8988T (cell line): ENCODE results near the gene FOXF1.

Source experiments
- DNase-seq: peaks from one replicate; pipeline ENCODE4 v3.0.0; 2011

The FOXF1 gene

DNA sequence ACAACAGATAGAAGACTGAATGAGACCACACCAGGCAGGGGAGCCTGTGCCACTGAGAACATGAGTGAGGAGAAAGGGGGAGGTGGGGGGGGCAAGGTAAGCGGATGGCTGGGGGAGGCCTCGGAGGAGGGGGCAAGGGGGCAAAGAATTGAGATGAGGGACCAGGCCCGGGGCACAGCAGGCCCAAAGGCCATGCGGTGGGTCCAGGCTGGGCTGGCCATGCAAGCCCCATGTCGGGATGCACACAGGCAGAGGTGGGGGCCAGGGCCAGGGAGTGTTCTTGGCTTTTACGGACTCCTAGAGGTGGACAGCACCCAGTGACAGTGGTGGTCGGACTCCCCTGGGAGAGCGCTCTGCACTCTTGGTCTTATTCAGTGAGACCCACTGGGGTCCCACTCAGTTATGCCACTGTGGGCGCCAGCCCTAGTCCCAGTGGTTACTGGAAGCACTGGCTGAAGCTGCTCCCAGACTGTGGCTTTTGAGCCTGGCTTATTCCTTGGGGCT, 49.5 kb downstream of the FOXF1 start:
- no peak for DNase-seq

DNA sequence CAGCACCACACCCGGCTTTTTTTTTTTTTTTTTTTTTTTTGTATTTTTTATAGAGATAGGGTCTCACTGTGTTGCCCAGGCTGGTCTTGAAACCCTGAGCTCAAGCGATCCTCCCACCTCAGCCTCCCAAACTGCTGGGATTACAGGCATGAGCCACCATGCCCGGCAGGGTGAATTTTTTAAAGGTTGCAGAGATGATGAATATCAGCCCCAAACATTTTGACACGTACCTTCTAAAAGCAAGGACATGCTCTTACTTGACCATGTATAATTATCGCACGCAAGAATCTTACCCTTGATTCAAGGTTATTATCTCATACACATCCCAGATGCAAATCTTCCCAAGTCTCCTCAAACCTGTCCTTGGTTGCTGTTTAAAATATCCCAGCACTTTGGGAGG, 52.0 kb downstream of the FOXF1 start:
- no peak for DNase-seq

DNA sequence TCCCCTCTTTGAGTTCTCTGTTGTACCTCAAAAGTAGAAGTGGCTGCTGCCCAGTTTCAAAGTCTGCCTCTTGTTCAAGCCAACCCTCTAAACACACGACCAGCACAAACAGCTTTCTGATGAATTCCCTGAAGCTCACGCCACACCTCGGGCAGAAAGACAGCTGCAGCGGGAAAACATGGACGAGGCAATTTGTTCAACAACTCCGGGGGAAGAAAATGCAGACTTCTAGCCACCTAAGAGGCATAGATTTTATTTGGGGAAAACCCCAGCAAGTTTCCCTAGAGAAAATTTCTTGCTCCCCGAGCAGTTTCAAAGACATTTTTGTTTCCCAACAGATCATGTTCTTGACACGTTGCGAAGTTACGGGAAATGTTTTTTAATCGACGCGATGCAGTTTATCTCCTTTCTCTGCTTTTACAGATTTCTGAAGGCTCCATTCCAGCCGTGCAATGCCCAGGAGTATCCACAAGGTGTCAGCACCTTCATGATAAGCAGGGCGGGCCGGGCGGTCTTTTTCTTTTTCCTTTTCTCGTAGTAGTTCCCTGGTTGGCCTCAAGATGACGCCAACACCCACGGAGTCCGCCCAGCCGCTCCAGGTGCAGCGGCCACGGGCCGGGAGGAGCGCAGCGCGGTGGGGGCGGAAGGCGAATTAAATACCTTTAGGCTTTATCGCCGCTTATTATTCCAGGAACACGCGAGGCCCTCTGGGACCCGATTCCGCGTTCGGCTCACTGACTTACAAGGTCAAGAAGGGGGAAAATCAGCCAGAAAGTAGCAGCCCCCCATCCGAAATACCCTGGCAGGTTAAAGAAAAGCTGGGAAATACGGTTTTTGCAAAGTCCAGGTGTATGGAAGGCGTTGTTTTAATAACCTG, 53.4 kb downstream of the FOXF1 start:
- DNase-seq: peak; percentile 82
